ENCODE results near the gene GAB3. TPM values are rescaled to one million over a fixed set of nuclear protein-coding genes. Genes with fewer than 3 reads are reported as not detected.

GAB3 gene
- total RNA-seq, 2 donors from 2014 or later, result 0.66 to 3.4 TPM

- Histone ChIP-seq H3K27ac (peak overlapping the region in 2 of 4 donors; percentile 55 to 76), H3K4me1 (peaks cover 40% of the 10 kb centered on the region), H3K4me3 (no peak overlapping the region), H3K27me3 (no peaks in the 10 kb centered on the region), H3K36me3 (replicated peaks in 1 of 2; ENCODE audit: insufficient read depth in 1 of 2, low read depth in 2 of 2) (no peaks in the 10 kb centered on the region), H3K9me3 (no peaks in the 10 kb centered on the region)
- no peak for DNase-seq
- 19 to 35% methylated on average over 2 to 5 of the region's 5 CpGs for WGBS, 2 donors
- no peak for ATAC-seq
- TF ChIP-seq CTCF (IDR thresholded peaks at IDR 0.05) (no peak), POLR2A (IDR thresholded peaks at IDR 0.05) (no peak)
- intact Hi-C loops (cut with DNase I), result no loop called here
Measured at GRCh38 chrX:154732421-154733065, 18.3 kb downstream of the GAB3 start.

DNA sequence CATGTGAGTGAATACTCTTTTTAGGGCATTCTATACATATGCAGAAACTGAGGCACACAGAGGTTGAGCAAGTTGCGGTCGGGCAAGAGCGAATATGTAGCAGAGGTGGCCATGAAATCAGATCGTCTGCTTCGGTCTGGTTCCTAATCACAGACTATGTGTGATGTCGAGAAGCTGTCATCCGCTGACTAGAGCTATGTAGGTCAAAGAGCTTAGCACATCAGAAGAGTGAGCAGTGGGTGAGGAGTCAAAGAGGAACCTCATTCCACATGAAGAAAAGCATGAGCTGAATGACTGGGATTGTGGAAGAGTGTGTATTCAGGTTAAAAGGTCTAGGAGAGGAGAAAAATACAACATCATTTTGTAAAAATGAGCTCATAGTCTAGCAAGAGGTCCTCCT lies 19.0 kb downstream of the GAB3 start:
- DNase-seq (no peak), ATAC-seq (no peak)
- WGBS, 2 donors, result 81 to 92% methylated on average over 6 to 7 of the region's 7 CpGs
- intact Hi-C loops (cut with DNase I), result no loop called here
- TF ChIP-seq POLR2A (IDR thresholded peaks at IDR 0.05) (no peak), CTCF (IDR thresholded peaks at IDR 0.05) (no peak)
- H3K4me1 ChIP-seq, result peaks cover 40% of the 10 kb centered on the region
- no peaks in the 10 kb centered on the region for H3K9me3 ChIP-seq
- H3K27ac ChIP-seq, result peak overlapping the region in 2 of 4 donors; percentile 25 to 76
- H3K36me3 ChIP-seq (replicated peaks in 1 of 2; ENCODE audit: insufficient read depth in 1 of 2, low read depth in 2 of 2), result no peaks in the 10 kb centered on the region
- H3K4me3 ChIP-seq, result no peak overlapping the region
- H3K27me3 ChIP-seq, result no peaks in the 10 kb centered on the region

- ATAC-seq, result no peak
- H3K27ac ChIP-seq, result peak overlapping the region in 2 of 4 donors; percentile 76 to 78
- H3K4me1 ChIP-seq, result peaks cover 40% of the 10 kb centered on the region
- DNase-seq, result no peak
- WGBS, 2 donors, result 81 to 90% methylated on average over 5 of the region's 5 CpGs
- TF ChIP-seq POLR2A (IDR thresholded peaks at IDR 0.05), result no peak
- no peak for TF ChIP-seq CTCF (IDR thresholded peaks at IDR 0.05)
- no peaks in the 10 kb centered on the region for H3K9me3 ChIP-seq
- H3K4me3 ChIP-seq, result no peak overlapping the region
- H3K36me3 ChIP-seq (replicated peaks in 1 of 2; ENCODE audit: insufficient read depth in 1 of 2, low read depth in 2 of 2), result no peaks in the 10 kb centered on the region
- intact Hi-C loops (cut with DNase I), result no loop called here
- H3K27me3 ChIP-seq, result no peaks in the 10 kb centered on the region
Measured at GRCh38 chrX:154731184-154731583, 19.7 kb downstream of the GAB3 start.

DNA sequence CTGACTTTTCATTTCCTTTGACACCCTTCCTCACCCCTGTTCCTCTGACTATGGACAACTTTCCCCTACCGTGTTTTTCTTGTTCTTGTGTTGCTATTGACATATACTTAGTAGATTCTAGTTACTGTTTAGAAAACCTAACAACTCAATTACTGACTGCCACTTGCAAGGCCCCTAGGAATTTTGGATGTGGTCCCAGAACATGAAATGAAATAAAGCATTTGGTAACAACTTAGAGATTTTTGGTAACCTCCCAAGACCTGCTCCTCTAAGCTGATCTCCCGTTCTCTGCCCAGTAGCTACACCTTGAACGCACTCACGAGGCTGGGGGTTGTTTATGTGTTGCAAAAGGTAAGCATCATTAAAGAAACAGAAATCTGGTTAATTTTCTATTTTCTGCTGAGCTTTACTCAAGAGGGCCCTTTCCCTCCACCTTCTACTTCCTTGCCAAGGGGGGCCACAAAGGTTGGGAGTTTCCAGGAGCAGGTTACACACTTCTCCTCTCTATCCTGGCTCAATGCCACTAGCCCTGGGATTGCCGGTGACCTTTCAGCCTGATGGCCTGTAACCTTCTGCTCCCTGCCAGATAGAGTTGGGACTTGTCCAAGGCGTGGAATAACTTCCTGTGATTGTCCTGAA lies 20.5 kb downstream of the GAB3 start:
- 29 to 34% methylated on average over 4 to 6 of the region's 6 CpGs for WGBS, 2 donors
- Histone ChIP-seq H3K4me1 (peaks cover 33% of the 10 kb centered on the region), H3K4me3 (no peak overlapping the region), H3K27ac (peak overlapping the region; percentile 38 to 78 (median 64)), H3K36me3 (replicated peaks in 1 of 2; ENCODE audit: insufficient read depth in 1 of 2, low read depth in 2 of 2) (no peaks in the 10 kb centered on the region), H3K27me3 (no peaks in the 10 kb centered on the region), H3K9me3 (no peaks in the 10 kb centered on the region)
- TF ChIP-seq CTCF (IDR thresholded peaks at IDR 0.05) (no peak), POLR2A (IDR thresholded peaks at IDR 0.05) (no peak)
- DNase-seq, result peak; percentile 14 to 56 (median 32)
- intact Hi-C loops (cut with DNase I), result no loop called here
- peak; percentile 54 for ATAC-seq

Measured in body of pancreas (tissue), 4 donors.